Retinal pigment epithelial cell (primary cell): ENCODE data around the gene GNB1L.

Experiments
- DNase-seq: peaks from one replicate; pipeline ENCODE4 v3.0.0-alpha.2; 2010; ENCODE audit warnings: low read depth
- H3K4me3 ChIP-seq: 2 replicates; pipeline ENCODE4 v1.5.1; 2011; ENCODE audit warnings: mild to moderate bottlenecking, low read length, control low read depth, moderate library complexity
- TF ChIP-seq, protein P1 (sequence below): conservative IDR thresholded peaks from 2 replicates; pipeline ENCODE4 v1.5.1; 2011; ENCODE audit warnings: low read depth, low read length, control low read depth, inconsistent platforms

GNB1L gene

GRCh38 chr22:19807914-19808872, 46.5 kb downstream of the GNB1L start:
- no peak for DNase-seq
- TF ChIP-seq, protein P1, sequence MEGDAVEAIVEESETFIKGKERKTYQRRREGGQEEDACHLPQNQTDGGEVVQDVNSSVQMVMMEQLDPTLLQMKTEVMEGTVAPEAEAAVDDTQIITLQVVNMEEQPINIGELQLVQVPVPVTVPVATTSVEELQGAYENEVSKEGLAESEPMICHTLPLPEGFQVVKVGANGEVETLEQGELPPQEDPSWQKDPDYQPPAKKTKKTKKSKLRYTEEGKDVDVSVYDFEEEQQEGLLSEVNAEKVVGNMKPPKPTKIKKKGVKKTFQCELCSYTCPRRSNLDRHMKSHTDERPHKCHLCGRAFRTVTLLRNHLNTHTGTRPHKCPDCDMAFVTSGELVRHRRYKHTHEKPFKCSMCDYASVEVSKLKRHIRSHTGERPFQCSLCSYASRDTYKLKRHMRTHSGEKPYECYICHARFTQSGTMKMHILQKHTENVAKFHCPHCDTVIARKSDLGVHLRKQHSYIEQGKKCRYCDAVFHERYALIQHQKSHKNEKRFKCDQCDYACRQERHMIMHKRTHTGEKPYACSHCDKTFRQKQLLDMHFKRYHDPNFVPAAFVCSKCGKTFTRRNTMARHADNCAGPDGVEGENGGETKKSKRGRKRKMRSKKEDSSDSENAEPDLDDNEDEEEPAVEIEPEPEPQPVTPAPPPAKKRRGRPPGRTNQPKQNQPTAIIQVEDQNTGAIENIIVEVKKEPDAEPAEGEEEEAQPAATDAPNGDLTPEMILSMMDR, result no peak
- H3K4me3 ChIP-seq, result no peak overlapping the region

DNA sequence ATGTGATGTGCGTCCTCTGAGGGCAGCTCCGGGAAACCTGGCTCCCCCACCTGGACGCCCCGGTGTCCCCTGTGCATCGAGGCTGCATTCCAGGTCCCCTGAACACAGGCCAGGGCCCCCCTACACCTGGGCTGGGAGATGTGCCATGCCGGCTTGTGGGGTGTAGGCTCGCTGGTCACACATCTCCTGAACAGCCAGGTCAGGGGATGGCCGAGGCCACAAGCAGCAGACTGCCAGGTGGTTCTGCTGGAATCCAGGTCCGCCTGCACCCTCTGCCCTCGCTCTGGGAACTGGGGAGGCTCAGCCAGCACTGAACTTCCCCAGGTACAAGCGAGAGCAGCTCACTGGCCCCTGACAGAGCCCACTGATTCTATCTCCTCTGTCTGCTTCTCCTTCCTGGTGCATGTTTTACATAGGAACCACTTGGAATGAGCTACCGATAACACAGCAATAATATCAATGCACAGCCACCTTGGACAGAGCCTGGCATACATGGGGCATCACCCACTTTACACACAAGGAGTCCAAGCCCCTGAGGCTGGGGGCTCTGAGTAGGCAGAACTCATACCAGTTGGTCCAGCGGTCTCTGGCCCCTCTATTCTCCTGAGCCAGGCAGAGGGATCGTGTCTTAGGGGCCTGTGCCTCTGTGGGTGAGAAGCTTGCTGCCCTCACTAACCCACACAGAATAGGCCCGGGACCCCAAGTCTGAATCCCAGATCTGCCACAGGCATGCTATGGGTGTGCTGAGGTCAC, 47.3 kb downstream of the GNB1L start:
- TF ChIP-seq, protein P1, result no peak
- no peak for DNase-seq

DNA sequence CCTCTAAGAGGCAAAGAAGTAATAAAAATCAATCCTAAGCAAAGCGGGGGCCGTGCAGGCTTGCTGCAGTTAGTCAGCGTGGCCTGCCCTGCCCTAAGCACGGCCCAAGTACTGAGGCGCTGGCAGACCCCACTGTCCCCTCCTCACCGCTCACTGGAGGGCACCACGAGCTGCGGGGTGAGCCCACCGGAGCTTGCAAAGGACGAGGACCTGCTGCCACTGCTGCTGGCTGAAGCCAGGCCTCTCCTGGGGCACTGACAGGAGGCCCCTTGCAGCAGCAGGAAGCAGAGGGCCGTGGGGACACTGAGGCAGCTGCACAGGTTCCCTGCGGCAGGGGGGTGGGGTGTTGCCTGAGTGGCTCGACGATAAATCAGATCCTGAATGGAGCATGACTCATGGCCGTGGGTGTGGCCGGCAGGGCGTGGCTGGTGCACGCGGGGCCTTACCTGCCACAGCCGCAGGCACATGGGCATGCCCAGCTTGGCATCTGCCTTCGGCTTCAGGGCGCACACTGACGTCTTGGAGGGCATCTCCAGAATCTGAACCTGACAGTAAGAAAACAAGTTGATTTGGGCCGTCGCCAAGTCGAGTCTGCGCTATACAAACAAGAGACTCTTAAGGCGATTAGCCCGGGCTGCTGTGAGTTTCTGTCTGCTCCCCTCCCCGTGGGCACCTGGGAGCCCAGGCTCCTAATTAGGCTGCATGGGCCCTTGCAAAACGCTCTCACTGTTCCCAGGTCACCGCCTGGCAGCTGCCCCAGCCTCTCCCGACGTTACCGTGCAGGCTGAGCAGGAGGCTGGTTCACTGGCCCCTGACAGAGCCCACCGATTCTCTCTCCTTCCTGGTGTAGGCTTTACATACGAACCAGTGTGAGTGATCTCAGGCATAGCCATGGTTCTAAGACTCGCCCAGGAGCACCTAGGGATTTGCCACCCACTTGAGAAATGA, 48.2 kb downstream of the GNB1L start:
- DNase-seq, result peak; percentile 20
- TF ChIP-seq, protein P1, result no peak
- H3K4me3 ChIP-seq, result no peak overlapping the region

More for the DNA sequence above, 47.3 kb downstream of the GNB1L start:
- no peak overlapping the region for H3K4me3 ChIP-seq

DNA sequence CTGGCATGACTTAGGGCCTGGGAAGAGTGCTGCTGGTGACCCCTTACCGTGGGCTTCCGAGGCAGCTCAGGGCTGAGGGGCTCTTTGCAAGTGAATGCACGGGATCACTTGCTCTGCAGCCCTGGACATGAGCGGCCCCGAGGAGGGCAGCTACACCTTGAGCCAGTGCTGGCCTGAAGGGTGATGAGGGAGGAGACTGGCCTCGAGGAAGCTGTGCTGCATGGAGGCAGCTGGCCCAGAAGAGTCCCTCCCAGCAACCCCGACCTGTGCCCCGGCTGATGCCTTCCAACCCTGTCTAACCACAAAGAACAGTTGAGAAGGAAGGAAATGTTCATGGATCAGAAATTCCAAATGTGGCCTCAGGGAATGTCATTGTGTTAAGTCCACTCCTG, 48.9 kb downstream of the GNB1L start:
- TF ChIP-seq, protein P1, result no peak
- H3K4me3 ChIP-seq, result no peak overlapping the region
- no peak for DNase-seq

DNA sequence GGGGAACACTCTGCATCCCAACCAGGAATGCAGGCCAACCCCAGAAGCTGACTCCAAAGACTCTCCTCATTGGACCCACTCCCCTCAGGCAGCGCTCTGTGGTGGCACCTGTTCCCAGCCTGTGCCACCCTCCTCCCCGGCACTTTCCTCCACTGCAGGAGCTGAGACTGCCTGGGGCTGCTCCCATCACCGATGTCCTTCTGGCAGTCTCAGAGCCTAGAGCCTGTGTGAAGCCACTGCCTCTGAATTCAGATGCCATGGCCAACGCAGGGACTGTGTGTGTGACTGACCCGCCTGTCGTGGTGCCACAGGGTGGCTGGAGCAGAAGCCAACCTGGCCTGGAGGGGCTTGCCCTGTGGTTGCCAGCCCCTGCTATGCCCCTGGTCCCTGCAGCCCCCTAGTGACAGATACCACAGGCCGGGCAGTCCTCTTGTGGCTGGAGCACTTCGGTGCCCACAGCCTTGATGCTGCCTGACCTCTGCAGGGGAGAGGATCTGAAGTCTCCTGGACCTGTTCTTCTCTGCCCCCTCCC, 50.9 kb downstream of the GNB1L start:
- TF ChIP-seq, protein P1, result no peak
- DNase-seq, result no peak
- no peak overlapping the region for H3K4me3 ChIP-seq

DNA sequence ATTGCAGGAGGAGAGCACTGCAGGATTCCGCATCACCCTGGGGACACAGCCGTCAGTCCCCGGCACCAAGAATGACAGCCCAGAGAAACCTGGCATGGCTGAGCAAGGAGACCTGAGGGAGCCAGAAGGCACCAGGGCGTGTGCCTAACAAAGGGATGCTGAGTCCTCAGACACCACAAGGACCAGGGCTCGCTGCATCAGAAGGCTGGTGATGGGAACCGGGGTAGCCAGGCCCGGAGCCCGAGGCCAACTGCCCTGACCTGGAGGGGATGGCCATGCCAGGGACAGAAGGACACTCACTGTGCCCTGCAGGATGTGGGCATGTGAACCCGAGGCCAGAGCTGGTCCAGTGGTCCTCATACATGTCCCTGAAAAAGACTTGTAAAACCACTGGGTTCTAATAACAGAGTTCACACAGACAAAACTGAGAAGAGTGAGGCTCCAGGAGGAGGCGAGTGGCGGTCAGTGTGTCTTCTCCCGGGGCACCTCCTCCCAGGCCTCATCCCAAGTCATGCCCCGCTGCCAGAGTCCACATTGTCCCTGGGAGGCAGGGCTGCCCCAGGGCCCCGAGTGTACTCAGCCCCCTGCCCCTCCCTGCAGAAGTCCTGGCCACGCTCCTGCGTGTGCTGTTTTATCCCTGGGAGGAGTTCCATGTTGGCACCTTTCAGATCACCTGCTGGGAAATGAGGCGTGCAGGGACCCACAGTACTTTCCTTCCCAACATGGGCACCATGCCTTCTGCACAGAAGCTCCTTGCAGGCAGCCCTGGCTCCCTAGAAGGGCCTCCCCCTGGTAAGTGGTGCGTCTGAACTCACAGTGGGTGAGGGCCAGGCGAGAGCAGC, 51.6 kb downstream of the GNB1L start:
- TF ChIP-seq, protein P1, result no peak
- H3K4me3 ChIP-seq, result no peak overlapping the region
- no peak for DNase-seq
